Measurements from ENCODE around the gene FUT2. TPM values are rescaled to one million over a fixed set of nuclear protein-coding genes. Genes with fewer than 3 reads are reported as not detected.
A peak's percentile ranks its signal among the peaks of the same experiment; 100 is the strongest.

FUT2 gene
- total and polyA plus RNA-seq, 2 experiments from 2014 or later: 12.4 to 16.9 TPM

DNA sequence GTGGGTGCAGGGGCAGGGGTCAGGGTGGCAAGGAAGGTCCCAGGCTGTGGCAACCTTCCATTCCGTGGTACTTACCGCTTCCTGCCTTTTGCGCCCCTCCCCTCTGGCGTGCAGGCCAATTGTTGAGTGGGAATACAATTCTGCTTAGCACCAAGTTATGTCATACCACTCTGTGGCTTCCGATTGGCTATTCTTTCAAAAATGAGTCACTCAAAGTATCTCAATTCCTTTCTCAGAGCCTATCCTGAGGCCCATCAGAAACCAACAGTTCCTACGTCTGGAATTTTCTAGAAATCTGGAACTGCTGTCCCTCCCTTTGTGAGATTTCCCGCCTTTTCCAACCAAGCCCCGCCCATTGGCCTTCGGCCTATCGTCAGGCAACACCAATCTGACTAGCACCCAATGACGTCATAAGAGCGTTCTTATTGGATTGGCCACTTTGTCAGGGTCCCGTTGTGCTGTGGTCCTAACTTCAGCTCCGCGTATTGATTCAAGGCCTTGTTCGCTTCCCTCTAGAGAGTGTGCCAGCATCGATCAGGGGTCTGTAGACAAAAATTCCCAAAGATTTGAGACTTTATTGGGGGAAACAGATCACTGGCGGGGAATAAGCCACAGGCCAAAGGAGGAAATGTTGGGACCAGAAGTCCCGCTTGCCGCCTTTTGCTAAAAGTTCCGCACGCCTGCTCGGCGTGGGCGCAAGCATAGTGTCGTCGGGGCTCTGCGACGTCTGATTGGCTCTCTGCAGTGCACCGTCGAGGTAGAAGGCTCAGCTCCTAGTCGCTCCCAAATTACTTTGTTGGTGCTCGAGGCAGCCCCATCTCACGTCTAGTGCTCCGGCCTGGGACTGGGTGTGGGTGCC lies 34.7 kb upstream of the FUT2 start:
- no peak for TF ChIP-seq EZH2phosphoT487 (IDR thresholded peaks at IDR 0.05; ENCODE audit: low read depth, severe bottlenecking, unreplicated experiment)
- TF ChIP-seq, protein P1, sequence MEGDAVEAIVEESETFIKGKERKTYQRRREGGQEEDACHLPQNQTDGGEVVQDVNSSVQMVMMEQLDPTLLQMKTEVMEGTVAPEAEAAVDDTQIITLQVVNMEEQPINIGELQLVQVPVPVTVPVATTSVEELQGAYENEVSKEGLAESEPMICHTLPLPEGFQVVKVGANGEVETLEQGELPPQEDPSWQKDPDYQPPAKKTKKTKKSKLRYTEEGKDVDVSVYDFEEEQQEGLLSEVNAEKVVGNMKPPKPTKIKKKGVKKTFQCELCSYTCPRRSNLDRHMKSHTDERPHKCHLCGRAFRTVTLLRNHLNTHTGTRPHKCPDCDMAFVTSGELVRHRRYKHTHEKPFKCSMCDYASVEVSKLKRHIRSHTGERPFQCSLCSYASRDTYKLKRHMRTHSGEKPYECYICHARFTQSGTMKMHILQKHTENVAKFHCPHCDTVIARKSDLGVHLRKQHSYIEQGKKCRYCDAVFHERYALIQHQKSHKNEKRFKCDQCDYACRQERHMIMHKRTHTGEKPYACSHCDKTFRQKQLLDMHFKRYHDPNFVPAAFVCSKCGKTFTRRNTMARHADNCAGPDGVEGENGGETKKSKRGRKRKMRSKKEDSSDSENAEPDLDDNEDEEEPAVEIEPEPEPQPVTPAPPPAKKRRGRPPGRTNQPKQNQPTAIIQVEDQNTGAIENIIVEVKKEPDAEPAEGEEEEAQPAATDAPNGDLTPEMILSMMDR (IDR thresholded peaks at IDR 0.05; ENCODE audit: poor library complexity): no peak
- TF ChIP-seq EZH2 (IDR thresholded peaks at IDR 0.05; ENCODE audit: borderline replicate concordance): no peak
- H3K9me2 ChIP-seq (replicated peaks; ENCODE audit: insufficient read depth): no peaks in the 10 kb centered on the region
- no peak overlapping the region for H3K27ac ChIP-seq
- no peak overlapping the region for H2AFZ ChIP-seq
- H3K36me3 ChIP-seq (replicated peaks; ENCODE audit: insufficient read depth, low read depth): no peaks in the 10 kb centered on the region
- H3K27me3 ChIP-seq: no peaks in the 10 kb centered on the region
- DNase-seq (ENCODE audit: low spot score): peak; percentile 71
- WGBS (ENCODE audit: low lambda C conversion rate, missing lambda C conversion rate): 89% methylated on average over 35 of the region's 35 CpGs
- H3K79me2 ChIP-seq: no peaks in the 10 kb centered on the region
- H3K4me2 ChIP-seq: no peak overlapping the region
- H4K20me1 ChIP-seq (ENCODE audit: insufficient read depth, poor library complexity, severe bottlenecking): no peaks in the 10 kb centered on the region
- H3K9me3 ChIP-seq (ENCODE audit: low read depth): no peaks in the 10 kb centered on the region
- no peaks in the 10 kb centered on the region for H3K4me1 ChIP-seq (ENCODE audit: insufficient read depth)
- no peak overlapping the region for H3K4me3 ChIP-seq

DNA sequence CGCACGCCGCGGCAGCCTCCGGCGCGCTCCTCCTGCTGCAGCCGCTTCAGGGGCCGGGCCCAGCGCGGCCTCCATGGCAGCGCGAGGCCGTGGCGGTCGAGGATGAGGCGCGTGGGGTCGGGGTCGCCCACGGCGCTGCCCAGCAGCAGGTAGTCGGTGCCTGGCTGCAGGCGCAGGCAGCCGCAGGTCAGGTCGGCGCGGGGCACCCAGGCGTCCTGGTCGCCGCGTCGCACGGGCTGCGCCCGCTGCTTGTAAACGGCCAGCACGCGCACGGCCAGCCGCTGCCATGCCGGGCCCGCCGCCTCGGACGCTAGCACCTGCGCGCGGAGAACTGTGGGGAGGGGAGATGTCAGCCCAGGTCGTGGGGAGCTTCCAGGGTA lies 34.1 kb upstream of the FUT2 start:
- no peaks in the 10 kb centered on the region for H3K36me3 ChIP-seq (replicated peaks; ENCODE audit: insufficient read depth, low read depth)
- over 99% methylated on average over 42 of the region's 50 CpGs for WGBS (ENCODE audit: low lambda C conversion rate, missing lambda C conversion rate)
- no peak overlapping the region for H2AFZ ChIP-seq
- no peaks in the 10 kb centered on the region for H3K4me1 ChIP-seq (ENCODE audit: insufficient read depth)
- no peak overlapping the region for H3K27ac ChIP-seq
- H3K27me3 ChIP-seq: no peaks in the 10 kb centered on the region
- no peaks in the 10 kb centered on the region for H3K9me3 ChIP-seq (ENCODE audit: low read depth)
- no peaks in the 10 kb centered on the region for H3K9me2 ChIP-seq (replicated peaks; ENCODE audit: insufficient read depth)
- no peak overlapping the region for H3K4me3 ChIP-seq
- DNase-seq (ENCODE audit: low spot score): no peak
- H3K4me2 ChIP-seq: no peak overlapping the region
- TF ChIP-seq EZH2phosphoT487 (IDR thresholded peaks at IDR 0.05; ENCODE audit: low read depth, severe bottlenecking, unreplicated experiment) (no peak), EZH2 (IDR thresholded peaks at IDR 0.05; ENCODE audit: borderline replicate concordance) (no peak)
- TF ChIP-seq, protein P1 (IDR thresholded peaks at IDR 0.05; ENCODE audit: poor library complexity): no peak
- no peaks in the 10 kb centered on the region for H4K20me1 ChIP-seq (ENCODE audit: insufficient read depth, poor library complexity, severe bottlenecking)
- H3K79me2 ChIP-seq: no peaks in the 10 kb centered on the region

DNA sequence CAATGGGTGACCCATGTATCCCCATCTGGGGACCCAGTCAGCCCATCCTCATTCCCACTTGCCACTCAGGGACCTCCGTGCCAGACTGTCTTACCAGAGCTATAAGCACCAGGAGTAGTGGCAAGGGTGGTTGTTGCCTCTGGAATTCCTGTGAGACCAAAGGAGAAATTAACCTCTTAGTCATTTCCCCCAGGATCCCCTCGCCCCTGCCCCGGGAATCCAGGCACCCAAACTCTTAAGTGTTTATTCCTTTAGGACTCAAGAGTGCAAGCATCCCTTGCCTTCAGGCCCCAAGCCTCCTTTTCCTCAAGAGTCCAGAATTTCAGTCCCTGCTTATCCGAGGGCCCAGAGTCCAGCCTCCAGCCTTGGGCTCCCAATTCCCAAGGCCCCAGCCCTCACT lies 32.1 kb upstream of the FUT2 start:
- TF ChIP-seq EZH2phosphoT487 (IDR thresholded peaks at IDR 0.05; ENCODE audit: low read depth, severe bottlenecking, unreplicated experiment) (no peak), EZH2 (IDR thresholded peaks at IDR 0.05; ENCODE audit: borderline replicate concordance) (no peak)
- no peaks in the 10 kb centered on the region for H3K36me3 ChIP-seq (replicated peaks; ENCODE audit: insufficient read depth, low read depth)
- no peak overlapping the region for H3K4me2 ChIP-seq
- H3K27me3 ChIP-seq: no peaks in the 10 kb centered on the region
- no peak overlapping the region for H3K4me3 ChIP-seq
- WGBS (ENCODE audit: low lambda C conversion rate, missing lambda C conversion rate): 93% methylated on average over 4 of the region's 4 CpGs
- H3K9me3 ChIP-seq (ENCODE audit: low read depth): no peaks in the 10 kb centered on the region
- no peak overlapping the region for H2AFZ ChIP-seq
- no peaks in the 10 kb centered on the region for H3K79me2 ChIP-seq
- DNase-seq (ENCODE audit: low spot score): no peak
- H4K20me1 ChIP-seq (ENCODE audit: insufficient read depth, poor library complexity, severe bottlenecking): no peaks in the 10 kb centered on the region
- no peaks in the 10 kb centered on the region for H3K9me2 ChIP-seq (replicated peaks; ENCODE audit: insufficient read depth)
- no peak overlapping the region for H3K27ac ChIP-seq
- H3K4me1 ChIP-seq (ENCODE audit: insufficient read depth): no peaks in the 10 kb centered on the region

DNA sequence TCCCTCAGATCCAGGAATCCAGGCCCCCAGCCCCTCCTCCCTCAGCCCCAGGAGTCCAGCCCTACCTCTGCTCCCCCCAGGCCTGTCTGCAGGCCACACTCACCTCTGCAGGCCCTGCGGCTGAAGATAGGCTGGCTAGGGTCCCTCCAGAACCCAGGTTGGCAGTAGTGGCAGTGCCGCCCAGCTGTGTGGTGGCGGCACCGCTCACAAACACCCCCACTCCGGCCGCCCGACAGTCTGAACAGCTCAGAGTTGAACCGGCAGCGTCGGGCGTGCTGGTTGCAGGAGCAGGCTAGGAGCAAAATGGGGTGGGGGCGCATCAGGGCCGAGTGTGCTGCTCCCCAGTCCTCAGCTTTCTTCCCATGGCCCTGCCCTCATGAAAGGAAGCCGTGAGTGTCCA lies 31.3 kb upstream of the FUT2 start:
- H3K9me2 ChIP-seq (replicated peaks; ENCODE audit: insufficient read depth): no peaks in the 10 kb centered on the region
- no peak overlapping the region for H2AFZ ChIP-seq
- H3K9me3 ChIP-seq (ENCODE audit: low read depth): no peaks in the 10 kb centered on the region
- H3K79me2 ChIP-seq: no peaks in the 10 kb centered on the region
- no peaks in the 10 kb centered on the region for H3K27me3 ChIP-seq
- WGBS (ENCODE audit: low lambda C conversion rate, missing lambda C conversion rate): 97% methylated on average over 11 of the region's 14 CpGs
- no peaks in the 10 kb centered on the region for H3K36me3 ChIP-seq (replicated peaks; ENCODE audit: insufficient read depth, low read depth)
- H3K4me1 ChIP-seq (ENCODE audit: insufficient read depth): no peaks in the 10 kb centered on the region
- no peak overlapping the region for H3K4me3 ChIP-seq
- no peak for DNase-seq (ENCODE audit: low spot score)
- no peaks in the 10 kb centered on the region for H4K20me1 ChIP-seq (ENCODE audit: insufficient read depth, poor library complexity, severe bottlenecking)
- TF ChIP-seq EZH2phosphoT487 (IDR thresholded peaks at IDR 0.05; ENCODE audit: low read depth, severe bottlenecking, unreplicated experiment): no peak
- no peak for TF ChIP-seq EZH2 (IDR thresholded peaks at IDR 0.05; ENCODE audit: borderline replicate concordance)
- TF ChIP-seq, protein P1 (IDR thresholded peaks at IDR 0.05; ENCODE audit: poor library complexity): no peak
- H3K27ac ChIP-seq: no peak overlapping the region
- H3K4me2 ChIP-seq: no peak overlapping the region
